Heart left ventricle (tissue), 16 donors: ENCODE measurements around the gene ARHGAP12. TPM values are rescaled to one million over a fixed set of nuclear protein-coding genes. Genes with fewer than 3 reads are reported as not detected.

Experiments
- ATAC-seq, 4 donors: fragments of 200-7000 bp; cut with Tn5 transposase; one replicate each; pipeline ENCODE4 v1.9.1; 2020 to 2022; ENCODE audit warnings: moderate library complexity in 4 of 4, mild to moderate bottlenecking in 3 of 4, moderate number of reproducible peaks in 1 of 4
- DNase-seq, 5 donors: peaks; one replicate each; pipeline ENCODE4 v3.0.0-alpha.2; 2020
- H3K27ac ChIP-seq, 12 donors: fragments of 200-600 bp; sonication (generic) in 4 of 12; one replicate each; pipeline versions ENCODE4 v1.5.0 to v1.8.0; 2016 to 2022; ENCODE audit warnings: mild to moderate bottlenecking in 2 of 12
- H3K27me3 ChIP-seq, 9 donors: fragments of 200-600 bp; sonication (generic) in 2 of 9; one replicate each; pipeline versions ENCODE4 v1.5.1 to v1.8.0; 2016 to 2022; ENCODE audit warnings: mild to moderate bottlenecking in 3 of 9
- H3K36me3 ChIP-seq, 9 donors: fragments of 200-600 bp; sonication (generic) in 2 of 9; one replicate each; pipeline versions ENCODE4 v1.5.0 to v1.8.0; 2018 to 2022; ENCODE audit warnings: mild to moderate bottlenecking in 2 of 9
- H3K4me1 ChIP-seq, 12 donors: fragments of 200-600 bp; sonication (generic) in 4 of 12; one replicate each; pipeline versions ENCODE4 v1.5.0 to v1.8.0; 2016 to 2022; ENCODE audit warnings: mild to moderate bottlenecking in 3 of 12
- H3K4me3 ChIP-seq, 12 donors: fragments of 200-600 bp; sonication (generic) in 4 of 12; one replicate each; pipeline versions ENCODE4 v1.5.0 to v1.8.0; 2017 to 2022; ENCODE audit warnings: mild to moderate bottlenecking in 9 of 12, moderate library complexity in 4 of 12
- H3K9me3 ChIP-seq, 12 donors: fragments of 200-600 bp; sonication (generic) in 4 of 12; one replicate each; pipeline versions ENCODE4 v1.5.0 to v1.8.0; 2016 to 2022; ENCODE audit warnings: mild to moderate bottlenecking in 1 of 12
- POLR2A ChIP-seq, 2 donors: fragments of 450-650 bp; IDR thresholded peaks; one replicate each; pipeline ENCODE4 v1.6.1; 2017; ENCODE audit warnings: antibody characterized with exemption in 2 of 2, mild to moderate bottlenecking in 2 of 2, moderate library complexity in 2 of 2
- WGBS, 4 donors: extraction: QIAGEN DNeasy Blood & Tissue Kit in 2 of 4; methylation state at CpG; one replicate each; pipeline versions ENCODE4 v1.1.5 to v1.1.7; 2013 to 2018; 5-methylcytosine and 5-hydroxymethylcytosine counted together
- intact Hi-C, 10 donors: fragments of 100-400 bp; cut with DNase I; formaldehyde crosslinking; loops; one replicate each; pipeline versions ENCODE4 v1.11.1 to v1.14.2; 2022
- polyA plus RNA-seq, 2 donors: library from polyadenylated mRNA; stranded (reverse); fragments of 200-250 nt; gene quantifications; one replicate each; pipeline ENCODE4 v1.2.3, GENCODE V29; 2013
- total RNA-seq, 9 donors: library from RNA; depleted of rRNA in 2 of 9; stranded (reverse); fragments of >200 nt in 2 of 9; fragmentation: NEBNext Ultra II Directional in 3 of 9; extraction: Animal tissue kit (Norgen Biotek cat#: 25700) in 3 of 9; gene quantifications; one replicate each; pipeline versions ENCODE4 v1.1.0 to v1.2.4, GENCODE V29; 2016 to 2023
- TF ChIP-seq, protein P1 (sequence below), 12 donors: fragments of 200-600 bp; sonication (generic) in 4 of 12; IDR thresholded peaks; one replicate each; pipeline versions ENCODE4 v1.5.0 to v1.8.0; 2018 to 2022; ENCODE audit warnings: antibody characterized with exemption in 12 of 12, mild to moderate bottlenecking in 5 of 12
- donor health status: ischemic (EF 13 %, LVEDD 7.1; RV severe dilation, severe dysfunction).
- donor health status: healthy with polysubstance abuse.
- donor health status: DM: no; HTN: yes; CAD: no.
- donor health status: DM: no; HTN: no; CAD: no.
- donor health status: ischemic (EF 25% LVEDD 6.9; RV normal size, moderate dysfunction).
- donor health status: ischemic (EF 25% LVEDD 5.7; RV mildly dilated, moderate dysfunction).
- donor health status: healthy.
- donor health status: DM: yes; HTN: yes; CAD: no.
- donor health status: ischemic (EF 35%, LVEDD 5.7; RV mildly dilated, moderate dysfunction).
- donor health status: nonischemic (EF 11% LVEDD 7.7; RV severe dilation, severe dysfunction).
- donor health status: DM: yes; HTN: yes; CAD: no.
- donor health status: PGD.
- donor health status: ischemic (EF 29% LVEDD 5.4; RV normal size, mild dysfunction).
- donor health status: nonischemic (EF 23%, LVEDD 6.1; RV moderate dilation, normal function).

The ARHGAP12 gene
- total and polyA plus RNA-seq, 11 donors, result 11.5 to 27.6 (median 20.1) TPM

DNA sequence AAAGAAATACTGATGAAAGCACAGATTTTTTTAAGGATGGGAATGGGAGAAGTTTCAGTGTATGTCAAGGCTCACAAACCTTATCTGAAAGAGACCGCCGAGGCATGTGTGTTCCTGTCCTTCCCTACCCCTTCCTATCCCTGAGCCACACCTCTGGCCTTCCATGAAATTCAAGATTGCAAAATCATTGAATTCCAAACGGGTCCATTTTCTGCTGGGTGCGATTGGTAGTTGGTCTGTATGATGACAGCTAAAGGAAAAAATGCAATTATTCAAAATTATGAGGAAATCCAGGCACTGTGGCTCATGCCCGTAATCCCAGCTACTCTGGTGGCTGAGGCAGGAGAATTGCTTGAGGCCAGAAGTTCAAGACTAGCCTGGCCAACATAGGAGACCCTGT is 170.1 kb downstream of the ARHGAP12 start:
- peak overlapping the region in 6 of 12 donors; percentile 75 to 98 (median 87) for H3K4me3 ChIP-seq
- intact Hi-C loops, result loop anchor here in 7 of 10 donors (5.0 to 10.0 kb wide), 4 partner anchors 51 to 154 kb away; no protein-coding TSS in a partner anchor
- WGBS, 4 donors, result 74 to 79% (median 77%) methylated on average over 5 of the region's 5 CpGs

DNA sequence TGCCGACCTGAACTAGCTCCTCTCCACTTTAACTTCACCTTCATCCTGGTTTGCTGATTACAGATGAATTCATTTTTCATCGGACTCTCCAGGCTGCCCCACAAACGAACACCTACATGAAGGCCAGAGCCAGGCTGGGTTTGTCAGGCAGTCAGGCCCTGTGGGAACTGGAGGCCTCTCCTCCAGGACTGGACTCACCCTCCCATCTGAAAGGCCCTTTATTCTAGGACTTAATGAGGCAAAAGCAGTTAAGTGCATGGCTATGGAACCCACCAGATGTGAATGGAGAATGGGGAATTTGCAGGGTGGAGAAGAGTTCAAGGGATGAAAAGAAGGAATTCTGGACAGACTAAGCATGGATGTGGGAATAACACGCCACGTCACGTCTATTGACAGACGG is 170.8 kb downstream of the ARHGAP12 start:
- Histone ChIP-seq H3K9me3 (no peaks in the 10 kb centered on the region), H3K27me3 (no peaks in the 10 kb centered on the region), H3K4me3 (no peak overlapping the region), H3K36me3 (no peaks in the 10 kb centered on the region), H3K4me1 (peaks cover 0 to 52% (median 30%) of the 10 kb centered on the region in 12 donors), H3K27ac (peak overlapping the region in 11 of 12 donors; percentile 12 to 100 (median 98))
- no peak for ATAC-seq
- peak in 2 of 5 donors; percentile 35 to 55 for DNase-seq
- 56 to 72% (median 68%) methylated on average over 6 to 7 of the region's 7 CpGs for WGBS, 4 donors
- no peak for TF ChIP-seq POLR2A (IDR thresholded peaks at IDR 0.05)
- TF ChIP-seq, protein P1, sequence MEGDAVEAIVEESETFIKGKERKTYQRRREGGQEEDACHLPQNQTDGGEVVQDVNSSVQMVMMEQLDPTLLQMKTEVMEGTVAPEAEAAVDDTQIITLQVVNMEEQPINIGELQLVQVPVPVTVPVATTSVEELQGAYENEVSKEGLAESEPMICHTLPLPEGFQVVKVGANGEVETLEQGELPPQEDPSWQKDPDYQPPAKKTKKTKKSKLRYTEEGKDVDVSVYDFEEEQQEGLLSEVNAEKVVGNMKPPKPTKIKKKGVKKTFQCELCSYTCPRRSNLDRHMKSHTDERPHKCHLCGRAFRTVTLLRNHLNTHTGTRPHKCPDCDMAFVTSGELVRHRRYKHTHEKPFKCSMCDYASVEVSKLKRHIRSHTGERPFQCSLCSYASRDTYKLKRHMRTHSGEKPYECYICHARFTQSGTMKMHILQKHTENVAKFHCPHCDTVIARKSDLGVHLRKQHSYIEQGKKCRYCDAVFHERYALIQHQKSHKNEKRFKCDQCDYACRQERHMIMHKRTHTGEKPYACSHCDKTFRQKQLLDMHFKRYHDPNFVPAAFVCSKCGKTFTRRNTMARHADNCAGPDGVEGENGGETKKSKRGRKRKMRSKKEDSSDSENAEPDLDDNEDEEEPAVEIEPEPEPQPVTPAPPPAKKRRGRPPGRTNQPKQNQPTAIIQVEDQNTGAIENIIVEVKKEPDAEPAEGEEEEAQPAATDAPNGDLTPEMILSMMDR (IDR thresholded peaks at IDR 0.05), result no peak
- intact Hi-C loops, result loop anchor here in 7 of 10 donors (5.0 to 10.0 kb wide), 4 partner anchors 51 to 153 kb away; no protein-coding TSS in a partner anchor

More for the DNA sequence above, 170.1 kb downstream of the ARHGAP12 start:
- no peaks in the 10 kb centered on the region for H3K27me3 ChIP-seq
- no peaks in the 10 kb centered on the region for H3K9me3 ChIP-seq
- TF ChIP-seq, protein P1 (IDR thresholded peaks at IDR 0.05), result no peak
- TF ChIP-seq POLR2A (IDR thresholded peaks at IDR 0.05), result no peak
- peaks cover 0 to 52% (median 30%) of the 10 kb centered on the region in 12 donors for H3K4me1 ChIP-seq
- peak in 1 of 5 donors; percentile 34 for DNase-seq
- H3K27ac ChIP-seq, result peak overlapping the region in 11 of 12 donors; percentile 90 to 100 (median 98)
- ATAC-seq, result no peak
- H3K36me3 ChIP-seq, result no peaks in the 10 kb centered on the region

GRCh38 chr10:31757386-31757791 is 171.2 kb downstream of the ARHGAP12 start:
- Histone ChIP-seq H3K9me3 (no peaks in the 10 kb centered on the region), H3K27me3 (no peaks in the 10 kb centered on the region), H3K36me3 (no peaks in the 10 kb centered on the region), H3K4me3 (no peak overlapping the region), H3K4me1 (peaks cover 0 to 52% (median 30%) of the 10 kb centered on the region in 12 donors), H3K27ac (peak overlapping the region in 11 of 12 donors; percentile 12 to 100 (median 98))
- ATAC-seq (no peak), DNase-seq (peak in 3 of 5 donors; percentile 39 to 67 (median 49))
- TF ChIP-seq, protein P1 (IDR thresholded peaks at IDR 0.05), result no peak
- TF ChIP-seq POLR2A (IDR thresholded peaks at IDR 0.05), result no peak
- intact Hi-C loops, result loop anchor here in 7 of 10 donors (5.0 to 10.0 kb wide), 4 partner anchors 50 to 153 kb away; no protein-coding TSS in a partner anchor
- 58 to 71% (median 65%) methylated on average over 9 of the region's 9 CpGs for WGBS, 4 donors

- Histone ChIP-seq H3K36me3 (no peaks in the 10 kb centered on the region), H3K4me1 (peaks cover 0 to 57% (median 32%) of the 10 kb centered on the region in 12 donors), H3K9me3 (no peaks in the 10 kb centered on the region), H3K27me3 (no peaks in the 10 kb centered on the region), H3K27ac (peak overlapping the region in 6 of 12 donors; percentile 64 to 100 (median 98)), H3K4me3 (no peak overlapping the region)
- intact Hi-C loops, result loop anchor here in 7 of 10 donors (5.0 to 10.0 kb wide), 4 partner anchors 49 to 152 kb away; no protein-coding TSS in a partner anchor
- DNase-seq (no peak), ATAC-seq (no peak)
- WGBS, 4 donors, result 76 to 86% (median 81%) methylated on average over 11 of the region's 11 CpGs
- TF ChIP-seq, protein P1 (IDR thresholded peaks at IDR 0.05), result no peak
- TF ChIP-seq POLR2A (IDR thresholded peaks at IDR 0.05), result no peak
These were observed 171.9 kb downstream of the ARHGAP12 start for GRCh38 chr10:31756729-31757110.
